MM.1S (cell line): Measurements from ENCODE around the gene WNT9B.

ENCODE experiments used
- DNase-seq: peaks from one replicate; pipeline ENCODE4 v3.0.0-alpha.2; 2015
- H2AFZ ChIP-seq: fragments of 300-600 bp; sonication (generic); 2 replicates; pipeline ENCODE4 v1.6.0; 2016; ENCODE audit warnings: antibody characterized with exemption, low read length
- H3F3A ChIP-seq: fragments of 300-600 bp; sonication (generic); 2 replicates; pipeline ENCODE4 v1.6.1; 2016; ENCODE audit warnings: mild to moderate bottlenecking, antibody characterized with exemption, low read length, moderate library complexity, mixed read lengths; ENCODE audit not compliant: insufficient read depth
- H3K27ac ChIP-seq: fragments of 300-600 bp; sonication (generic); 2 replicates; pipeline ENCODE4 v1.5.1; 2016; ENCODE audit warnings: mild to moderate bottlenecking, low read length
- H3K27me3 ChIP-seq: fragments of 300-600 bp; sonication (generic); replicated peaks from 2 replicates; pipeline ENCODE4 v1.6.0; 2016; ENCODE audit warnings: low read length; ENCODE audit not compliant: insufficient read depth
- H3K36me3 ChIP-seq: fragments of 300-600 bp; sonication (generic); replicated peaks from 2 replicates; pipeline ENCODE4 v1.6.1; 2016; ENCODE audit warnings: mild to moderate bottlenecking, low read length, mixed read lengths; ENCODE audit not compliant: insufficient read depth
- H3K4me1 ChIP-seq: fragments of 300-600 bp; sonication (generic); 2 replicates; pipeline ENCODE4 v1.6.1; 2016; ENCODE audit warnings: low read length, mixed read lengths
- H3K4me2 ChIP-seq: fragments of 300-600 bp; sonication (generic); 2 replicates; pipeline ENCODE4 v1.6.0; 2016; ENCODE audit warnings: low read depth, low read length
- H3K4me3 ChIP-seq: fragments of 300-600 bp; sonication (generic); 2 replicates; pipeline ENCODE4 v1.5.1; 2016; ENCODE audit warnings: low read length, mixed read lengths
- H3K79me2 ChIP-seq: fragments of 300-600 bp; sonication (generic); 2 replicates; pipeline ENCODE4 v1.6.1; 2016; ENCODE audit warnings: mixed run types, low read length, mixed read lengths
- H3K9ac ChIP-seq: fragments of 300-600 bp; sonication (generic); 2 replicates; pipeline ENCODE4 v1.6.1; 2016; ENCODE audit warnings: low read length, mixed read lengths
- H3K9me2 ChIP-seq: fragments of 300-600 bp; sonication (generic); replicated peaks from 2 replicates; pipeline ENCODE4 v1.6.1; 2016; ENCODE audit warnings: mild to moderate bottlenecking, low read length, mixed read lengths; ENCODE audit not compliant: insufficient read depth
- H3K9me3 ChIP-seq: fragments of 300-600 bp; sonication (generic); replicated peaks from 2 replicates; pipeline ENCODE4 v1.6.1; 2016; ENCODE audit warnings: mild to moderate bottlenecking, low read length, mixed read lengths; ENCODE audit not compliant: insufficient read depth
- H4K20me1 ChIP-seq: fragments of 300-600 bp; sonication (generic); 2 replicates; pipeline ENCODE4 v1.6.1; 2016; ENCODE audit warnings: mild to moderate bottlenecking, low read length, moderate library complexity, mixed read lengths; ENCODE audit not compliant: insufficient read depth
- CTCF ChIP-seq: fragments of 300-600 bp; sonication (generic); IDR thresholded peaks from 2 replicates; pipeline ENCODE4 v1.5.1; 2016; ENCODE audit warnings: antibody characterized with exemption, low read length, mixed read lengths
- EZH2 ChIP-seq: fragments of 300-600 bp; sonication (generic); optimal IDR thresholded peaks from 2 replicates; pipeline ENCODE3; 2017; ENCODE audit warnings: low read depth, mild to moderate bottlenecking, antibody characterized with exemption, low read length, mixed read lengths
- EZH2phosphoT487 ChIP-seq: fragments of 300-600 bp; sonication (generic); IDR thresholded peaks from 2 replicates; pipeline ENCODE4 v1.6.1; 2018; ENCODE audit warnings: antibody characterized with exemption, low read length

Gene WNT9B

GRCh38 chr17:46857600-46857999 is 6.2 kb downstream of the WNT9B start:
- Histone ChIP-seq H4K20me1 (no peaks in the 10 kb centered on the region), H3K9me2 (no peaks in the 10 kb centered on the region), H3K36me3 (no peaks in the 10 kb centered on the region), H3K4me1 (no peaks in the 10 kb centered on the region), H3K27me3 (no peaks in the 10 kb centered on the region), H3K9me3 (no peaks in the 10 kb centered on the region), H2AFZ (no peak overlapping the region), H3K79me2 (no peaks in the 10 kb centered on the region), H3K27ac (no peak overlapping the region), H3K9ac (no peak overlapping the region), H3F3A (no peaks in the 10 kb centered on the region), H3K4me2 (no peak overlapping the region), H3K4me3 (no peak overlapping the region)
- no peak for DNase-seq
- TF ChIP-seq EZH2phosphoT487 (no peak), EZH2 (no peak), CTCF (no peak)

GRCh38 chr17:46859996-46860395 is 8.6 kb downstream of the WNT9B start:
- Histone ChIP-seq H3K9me3 (no peaks in the 10 kb centered on the region), H3K27ac (no peak overlapping the region), H3K27me3 (no peaks in the 10 kb centered on the region), H3K4me1 (no peaks in the 10 kb centered on the region), H3F3A (no peaks in the 10 kb centered on the region), H4K20me1 (no peaks in the 10 kb centered on the region), H3K4me2 (no peak overlapping the region), H3K36me3 (no peaks in the 10 kb centered on the region), H3K9ac (no peak overlapping the region), H3K79me2 (no peaks in the 10 kb centered on the region), H3K9me2 (no peaks in the 10 kb centered on the region), H3K4me3 (no peak overlapping the region), H2AFZ (no peak overlapping the region)
- TF ChIP-seq CTCF, result no peak
- DNase-seq, result no peak

DNA sequence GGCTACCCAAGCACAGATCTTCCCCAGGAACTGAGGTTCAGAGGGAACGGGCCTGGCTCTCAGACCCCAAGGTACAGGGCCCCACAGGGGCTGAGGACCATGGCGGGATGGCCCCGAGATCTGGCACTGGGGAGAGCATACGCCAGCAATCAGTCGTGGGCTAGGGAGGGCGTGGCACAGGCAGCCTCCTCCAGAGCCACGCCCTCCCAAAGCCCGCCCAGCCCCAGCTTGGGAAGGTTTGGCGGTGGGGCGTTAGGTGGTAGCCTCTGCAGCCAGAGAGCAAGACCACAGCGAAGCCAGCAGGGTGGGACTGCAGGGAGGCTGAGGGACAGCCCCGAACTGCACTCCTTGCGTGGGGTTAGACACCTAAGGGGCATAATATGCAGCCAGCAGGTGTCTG is 11.6 kb downstream of the WNT9B start:
- Histone ChIP-seq H3K4me2 (no peak overlapping the region), H3K27me3 (no peaks in the 10 kb centered on the region), H3K4me3 (no peak overlapping the region), H2AFZ (no peak overlapping the region), H3F3A (no peaks in the 10 kb centered on the region), H3K9me3 (no peaks in the 10 kb centered on the region), H3K9me2 (no peaks in the 10 kb centered on the region), H3K36me3 (no peaks in the 10 kb centered on the region), H3K4me1 (no peaks in the 10 kb centered on the region), H3K9ac (no peak overlapping the region), H3K79me2 (no peaks in the 10 kb centered on the region), H3K27ac (no peak overlapping the region), H4K20me1 (no peaks in the 10 kb centered on the region)
- TF ChIP-seq EZH2phosphoT487 (no peak), EZH2 (no peak), CTCF (no peak)
- no peak for DNase-seq
